CD4-positive, alpha-beta T cell treated with Interleukin-17A for 1 hour (primary cell): ENCODE measurements around the gene ZNF580.

Source experiments
- DNase-seq: peaks from one replicate; pipeline ENCODE4 v3.0.0-alpha.2; 2020

The ZNF580 gene

GRCh38 chr19:55648585-55649267 lies 7.9 kb downstream of the ZNF580 start:
- no peak for DNase-seq

GRCh38 chr19:55649268-55650125 lies 8.7 kb downstream of the ZNF580 start:
- DNase-seq, result no peak

GRCh38 chr19:55650126-55650557 lies 9.3 kb downstream of the ZNF580 start:
- no peak for DNase-seq

- DNase-seq, result no peak
These were observed 9.9 kb downstream of the ZNF580 start for GRCh38 chr19:55650602-55651230.

- no peak for DNase-seq
These were observed 10.4 kb downstream of the ZNF580 start for GRCh38 chr19:55651236-55651635.

- no peak for DNase-seq
These were observed 11.7 kb downstream of the ZNF580 start for GRCh38 chr19:55652311-55653128.

GRCh38 chr19:55653651-55654322 lies 13.0 kb downstream of the ZNF580 start:
- peak; percentile 99 for DNase-seq

- DNase-seq, result peak; percentile 99
These were observed 13.6 kb downstream of the ZNF580 start for GRCh38 chr19:55654323-55654867.

- peak; percentile 97 for DNase-seq
These were observed 14.3 kb downstream of the ZNF580 start, which contains the start of gene U2AF2 for GRCh38 chr19:55654868-55655647. U2AF2 (plus strand) TSS chr19:55655035; CDS start chr19:55655105, 70 bp downstream.

- no peak for DNase-seq
These were observed 14.8 kb downstream of the ZNF580 start for GRCh38 chr19:55655648-55656040.

GRCh38 chr19:55656552-55656951 lies 15.8 kb downstream of the ZNF580 start:
- DNase-seq, result no peak

GRCh38 chr19:55656988-55657747 lies 16.4 kb downstream of the ZNF580 start:
- no peak for DNase-seq

GRCh38 chr19:55658846-55659459 lies 18.2 kb downstream of the ZNF580 start:
- DNase-seq, result no peak

GRCh38 chr19:55659822-55660221 lies 19.0 kb downstream of the ZNF580 start:
- DNase-seq, result no peak

- no peak for DNase-seq
These were observed 19.6 kb downstream of the ZNF580 start for GRCh38 chr19:55660404-55660803.

- DNase-seq, result no peak
These were observed 20.2 kb downstream of the ZNF580 start for GRCh38 chr19:55660991-55661390.

GRCh38 chr19:55661826-55662225 lies 21.0 kb downstream of the ZNF580 start:
- DNase-seq, result no peak

GRCh38 chr19:55663846-55664536 lies 23.2 kb downstream of the ZNF580 start:
- no peak for DNase-seq
